SK-N-MC (cell line): Measurements from ENCODE around the gene ATXN7L3B.
"Not testable (repeated sequence)": the region's sequence is repeated elsewhere in the genome, so short reads cannot be mapped to it uniquely, and the experiment has no call there.

Experiments
- DNase-seq: peaks from one replicate; pipeline ENCODE4 v3.0.0-alpha.2; 2011; ENCODE audit warnings: low read depth, low spot score
- H3K27ac ChIP-seq: fragments of 200-600 bp; sonication (generic); 2 replicates; pipeline ENCODE4 v1.5.1; 2016; ENCODE audit warnings: mixed run types
- H3K36me3 ChIP-seq: fragments of 200-600 bp; sonication (generic); 2 replicates; pipeline ENCODE4 v1.6.1; 2017; ENCODE audit warnings: antibody characterized with exemption, low read length, mixed read lengths; ENCODE audit not compliant: insufficient read depth
- H3K4me3 ChIP-seq: fragments of 200-600 bp; sonication (generic); 2 replicates; pipeline ENCODE4 v1.5.1; 2016
- H3K9ac ChIP-seq: fragments of 200-600 bp; sonication (generic); 2 replicates; pipeline ENCODE4 v1.8.0; 2017; ENCODE audit warnings: mixed run types, mixed read lengths; ENCODE audit not compliant: insufficient read length
- H3K9me3 ChIP-seq: fragments of 200-600 bp; sonication (generic); 2 replicates; pipeline ENCODE4 v1.6.1; 2017; ENCODE audit warnings: low read depth, mild to moderate bottlenecking, antibody characterized with exemption, low read length, moderate library complexity, mixed read lengths
- EZH2 ChIP-seq: fragments of 200-600 bp; sonication (generic); IDR thresholded peaks from one replicate; pipeline ENCODE4 v1.6.1; 2017; ENCODE audit warnings: antibody characterized with exemption
- FOXP2 ChIP-seq: optimal IDR thresholded peaks from 2 replicates; pipeline ENCODE3; 2011; ENCODE audit warnings: mild to moderate bottlenecking, moderate library complexity; ENCODE audit not compliant: insufficient read depth; ENCODE audit errors: extremely low read length, control extremely low read depth
- POLR2AphosphoS5 ChIP-seq: IDR thresholded peaks from 2 replicates; pipeline ENCODE4 v1.6.1; 2012; ENCODE audit warnings: mild to moderate bottlenecking, low read depth, low read length, borderline replicate concordance

ATXN7L3B gene

GRCh38 chr12:74537707-74538385 is at the start of gene ATXN7L3B:
TSS of gene ATXN7L3B (plus strand) at chr12:74537835. CDS start at chr12:74538113, 278 bp downstream.
- no peak for TF ChIP-seq EZH2
- TF ChIP-seq FOXP2: no peak
- peak; percentile 82 for TF ChIP-seq POLR2AphosphoS5
- peaks cover 49% of the 10 kb centered on the region for H3K36me3 ChIP-seq
- H3K9me3 ChIP-seq: no peaks in the 10 kb centered on the region
- H3K27ac ChIP-seq: peak within 1 kb of the TSS; percentile 96
- H3K9ac ChIP-seq: peak within 1 kb of the TSS; percentile 99
- peak; percentile 82 for DNase-seq
- peak within 1 kb of the TSS; percentile 93 for H3K4me3 ChIP-seq

GRCh38 chr12:74488134-74488533 is 49.5 kb upstream of the ATXN7L3B start:
- no peak overlapping the region for H3K9ac ChIP-seq
- no peak for TF ChIP-seq FOXP2
- no peak for TF ChIP-seq POLR2AphosphoS5
- TF ChIP-seq EZH2: no peak
- H3K9me3 ChIP-seq: no peaks in the 10 kb centered on the region
- no peaks in the 10 kb centered on the region for H3K36me3 ChIP-seq
- H3K4me3 ChIP-seq: no peak overlapping the region
- no peak for DNase-seq
- no peak overlapping the region for H3K27ac ChIP-seq

GRCh38 chr12:74489543-74489942 is 48.1 kb upstream of the ATXN7L3B start:
- Histone ChIP-seq H3K4me3 (no peak overlapping the region), H3K36me3 (no peaks in the 10 kb centered on the region), H3K9me3 (no peaks in the 10 kb centered on the region), H3K27ac (no peak overlapping the region), H3K9ac (no peak overlapping the region)
- no peak for TF ChIP-seq FOXP2
- no peak for TF ChIP-seq POLR2AphosphoS5
- no peak for TF ChIP-seq EZH2
- no peak for DNase-seq

GRCh38 chr12:74490390-74491064 is 47.1 kb upstream of the ATXN7L3B start:
- no peak for TF ChIP-seq POLR2AphosphoS5
- TF ChIP-seq FOXP2: no peak
- TF ChIP-seq EZH2: no peak
- Histone ChIP-seq H3K36me3 (no peaks in the 10 kb centered on the region), H3K9ac (no peak overlapping the region), H3K9me3 (no peaks in the 10 kb centered on the region), H3K4me3 (no peak overlapping the region), H3K27ac (no peak overlapping the region)
- no peak for DNase-seq

GRCh38 chr12:74491374-74491773 is 46.3 kb upstream of the ATXN7L3B start:
- H3K9me3 ChIP-seq: no peaks in the 10 kb centered on the region
- no peak for DNase-seq
- no peaks in the 10 kb centered on the region for H3K36me3 ChIP-seq
- H3K9ac ChIP-seq: no peak overlapping the region
- H3K27ac ChIP-seq: no peak overlapping the region
- TF ChIP-seq EZH2 (no peak), POLR2AphosphoS5 (no peak), FOXP2 (no peak)
- H3K4me3 ChIP-seq: no peak overlapping the region

GRCh38 chr12:74499192-74499591 is 38.4 kb upstream of the ATXN7L3B start:
- Histone ChIP-seq H3K36me3 (no peaks in the 10 kb centered on the region), H3K4me3 (no peak overlapping the region), H3K27ac (no peak overlapping the region), H3K9ac (no peak overlapping the region), H3K9me3 (no peaks in the 10 kb centered on the region; the same call in 1 of the 2 replicates)
- TF ChIP-seq POLR2AphosphoS5: no peak
- no peak for DNase-seq

- H3K9me3 ChIP-seq, H3K9ac ChIP-seq, H3K36me3 ChIP-seq, H3K27ac ChIP-seq, DNase-seq: not testable (repeated sequence)
- H3K4me3 ChIP-seq: peak overlapping the region; percentile 72
Measured at GRCh38 chr12:74508873-74509657, 28.6 kb upstream of the ATXN7L3B start.

GRCh38 chr12:74509886-74510285 is 27.7 kb upstream of the ATXN7L3B start:
- Histone ChIP-seq H3K27ac (no peak overlapping the region), H3K9ac (no peak overlapping the region), H3K9me3 (no peaks in the 10 kb centered on the region), H3K4me3 (peak overlapping the region; percentile 72), H3K36me3 (no peaks in the 10 kb centered on the region)
- peak; percentile 86 for DNase-seq
- TF ChIP-seq POLR2AphosphoS5 (peak; percentile 76; the same call in 1 of the 2 replicates), EZH2 (no peak)
